Measurements from ENCODE around the gene SPNS2. TPM values are rescaled to one million over a fixed set of nuclear protein-coding genes. Genes with fewer than 3 reads are reported as not detected.

SPNS2 gene
- total RNA-seq, 1 donor from 2014 or later = 73.0 TPM

DNA sequence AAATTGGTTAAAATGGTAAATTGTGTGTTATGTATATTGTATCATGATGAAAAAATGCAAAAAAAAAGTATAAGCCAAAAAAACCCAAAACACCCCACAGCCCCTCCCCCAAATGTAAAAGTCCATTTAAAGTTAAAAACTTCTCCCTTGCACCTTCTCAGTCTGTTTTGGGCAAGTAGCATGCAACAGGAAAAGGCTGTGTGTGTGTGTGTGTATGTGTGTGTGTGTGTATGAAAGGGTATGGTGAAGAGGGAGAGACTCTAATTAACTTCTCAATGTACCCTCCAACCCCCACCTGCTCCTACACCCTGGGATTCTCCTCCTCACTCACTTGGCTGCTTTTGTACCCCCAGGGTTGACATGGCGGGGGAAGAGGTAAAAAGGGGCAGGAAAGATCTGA lies 70.9 kb downstream of the SPNS2 start:
- peaks cover 7% of the 10 kb centered on the region for H3K27me3 Mint-ChIP-seq (ENCODE audit: unreplicated experiment)
- TF ChIP-seq, protein P1, sequence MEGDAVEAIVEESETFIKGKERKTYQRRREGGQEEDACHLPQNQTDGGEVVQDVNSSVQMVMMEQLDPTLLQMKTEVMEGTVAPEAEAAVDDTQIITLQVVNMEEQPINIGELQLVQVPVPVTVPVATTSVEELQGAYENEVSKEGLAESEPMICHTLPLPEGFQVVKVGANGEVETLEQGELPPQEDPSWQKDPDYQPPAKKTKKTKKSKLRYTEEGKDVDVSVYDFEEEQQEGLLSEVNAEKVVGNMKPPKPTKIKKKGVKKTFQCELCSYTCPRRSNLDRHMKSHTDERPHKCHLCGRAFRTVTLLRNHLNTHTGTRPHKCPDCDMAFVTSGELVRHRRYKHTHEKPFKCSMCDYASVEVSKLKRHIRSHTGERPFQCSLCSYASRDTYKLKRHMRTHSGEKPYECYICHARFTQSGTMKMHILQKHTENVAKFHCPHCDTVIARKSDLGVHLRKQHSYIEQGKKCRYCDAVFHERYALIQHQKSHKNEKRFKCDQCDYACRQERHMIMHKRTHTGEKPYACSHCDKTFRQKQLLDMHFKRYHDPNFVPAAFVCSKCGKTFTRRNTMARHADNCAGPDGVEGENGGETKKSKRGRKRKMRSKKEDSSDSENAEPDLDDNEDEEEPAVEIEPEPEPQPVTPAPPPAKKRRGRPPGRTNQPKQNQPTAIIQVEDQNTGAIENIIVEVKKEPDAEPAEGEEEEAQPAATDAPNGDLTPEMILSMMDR (IDR thresholded peaks at IDR 0.05; ENCODE audit: partially characterized antibody, unreplicated experiment) = no peak
- peaks cover 4% of the 10 kb centered on the region for H3K4me1 Mint-ChIP-seq (ENCODE audit: low read depth, unreplicated experiment)
- H3K4me3 Mint-ChIP-seq (ENCODE audit: unreplicated experiment) = no peak overlapping the region
- no peak overlapping the region for H3K27ac Mint-ChIP-seq (ENCODE audit: unreplicated experiment)
- no peaks in the 10 kb centered on the region for H3K9me3 Mint-ChIP-seq (ENCODE audit: unreplicated experiment)
- no peaks in the 10 kb centered on the region for H3K36me3 Mint-ChIP-seq (ENCODE audit: unreplicated experiment)
- DNase-seq = no peak

DNA sequence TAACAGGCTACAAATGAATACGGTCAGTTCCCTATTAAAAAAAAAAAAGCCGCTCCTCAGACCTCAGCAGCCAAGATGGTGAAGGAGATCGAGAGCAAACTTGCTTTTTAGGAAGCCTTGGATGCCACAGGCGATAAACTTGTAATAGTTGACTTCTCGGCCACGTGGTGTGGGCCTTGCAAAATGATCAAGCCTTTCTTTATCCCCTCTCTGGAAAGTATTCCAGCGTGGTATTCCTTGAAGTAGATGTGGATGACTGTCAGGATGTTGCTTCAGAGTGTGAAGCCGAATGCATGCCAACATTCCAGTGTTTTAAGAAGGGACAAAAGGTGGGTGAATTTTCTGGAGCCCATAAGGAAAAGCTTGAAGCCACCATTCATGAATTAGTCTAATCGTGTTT lies 73.5 kb downstream of the SPNS2 start:
- H3K27ac Mint-ChIP-seq (ENCODE audit: unreplicated experiment) = no peak overlapping the region
- no peak for DNase-seq
- TF ChIP-seq, protein P1 (IDR thresholded peaks at IDR 0.05; ENCODE audit: partially characterized antibody, unreplicated experiment) = no peak
- H3K4me1 Mint-ChIP-seq (ENCODE audit: low read depth, unreplicated experiment) = peaks cover 14% of the 10 kb centered on the region
- peaks cover 4% of the 10 kb centered on the region for H3K9me3 Mint-ChIP-seq (ENCODE audit: unreplicated experiment)
- no peak overlapping the region for H3K4me3 Mint-ChIP-seq (ENCODE audit: unreplicated experiment)
- peaks cover 5% of the 10 kb centered on the region for H3K27me3 Mint-ChIP-seq (ENCODE audit: unreplicated experiment)
- H3K36me3 Mint-ChIP-seq (ENCODE audit: unreplicated experiment) = no peaks in the 10 kb centered on the region

DNA sequence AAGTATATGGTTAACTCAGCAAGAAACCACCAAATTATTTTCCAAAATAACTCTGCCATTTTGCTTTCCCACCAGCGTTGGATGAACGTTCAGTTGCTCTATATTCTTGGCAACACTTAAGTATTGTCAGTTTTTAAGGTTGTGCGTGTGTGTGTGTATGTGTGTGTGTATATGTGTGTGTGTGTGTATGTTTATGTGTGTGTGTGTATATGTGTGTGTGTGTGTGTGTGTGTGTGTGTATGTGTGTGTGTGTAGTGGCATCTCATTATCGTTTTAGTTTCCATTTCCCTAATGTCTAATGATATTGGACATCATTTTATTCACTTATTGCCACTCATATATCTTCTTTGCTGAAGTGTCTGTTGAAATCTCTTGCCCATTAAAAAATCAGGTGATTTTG lies 74.4 kb downstream of the SPNS2 start:
- Mint-ChIP-seq H3K36me3 (ENCODE audit: unreplicated experiment) (no peaks in the 10 kb centered on the region), H3K4me1 (ENCODE audit: low read depth, unreplicated experiment) (peaks cover 16% of the 10 kb centered on the region), H3K4me3 (ENCODE audit: unreplicated experiment) (no peak overlapping the region), H3K27me3 (ENCODE audit: unreplicated experiment) (peaks cover 9% of the 10 kb centered on the region), H3K27ac (ENCODE audit: unreplicated experiment) (no peak overlapping the region), H3K9me3 (ENCODE audit: unreplicated experiment) (peaks cover 7% of the 10 kb centered on the region)
- no peak for DNase-seq
- TF ChIP-seq, protein P1 (IDR thresholded peaks at IDR 0.05; ENCODE audit: partially characterized antibody, unreplicated experiment) = no peak

DNA sequence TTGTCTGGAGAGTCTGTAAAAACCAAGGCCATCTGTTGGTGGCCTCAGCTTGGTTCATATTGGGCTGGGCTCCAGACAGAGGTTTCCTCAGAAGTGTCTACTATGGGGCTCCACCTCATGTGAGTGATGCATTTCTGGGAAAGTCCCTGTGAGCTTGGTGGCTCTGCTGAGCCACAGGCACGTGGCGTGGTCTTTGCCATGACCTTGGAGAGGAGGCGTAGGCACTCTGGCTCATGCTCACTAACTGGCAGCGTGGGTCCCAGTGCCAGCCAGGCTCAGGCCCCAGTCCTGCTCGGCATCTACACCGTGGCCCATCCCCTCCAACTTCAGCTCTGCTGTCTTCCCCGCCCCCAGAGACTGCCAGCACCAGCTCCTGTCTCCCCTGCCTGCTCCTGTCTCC lies 75.0 kb downstream of the SPNS2 start:
- Mint-ChIP-seq H3K27ac (ENCODE audit: unreplicated experiment) (no peak overlapping the region), H3K9me3 (ENCODE audit: unreplicated experiment) (peaks cover 7% of the 10 kb centered on the region), H3K27me3 (ENCODE audit: unreplicated experiment) (peaks cover 9% of the 10 kb centered on the region), H3K4me1 (ENCODE audit: low read depth, unreplicated experiment) (peaks cover 16% of the 10 kb centered on the region), H3K4me3 (ENCODE audit: unreplicated experiment) (no peak overlapping the region), H3K36me3 (ENCODE audit: unreplicated experiment) (no peaks in the 10 kb centered on the region)
- DNase-seq = no peak
- TF ChIP-seq, protein P1 (IDR thresholded peaks at IDR 0.05; ENCODE audit: partially characterized antibody, unreplicated experiment) = no peak

DNA sequence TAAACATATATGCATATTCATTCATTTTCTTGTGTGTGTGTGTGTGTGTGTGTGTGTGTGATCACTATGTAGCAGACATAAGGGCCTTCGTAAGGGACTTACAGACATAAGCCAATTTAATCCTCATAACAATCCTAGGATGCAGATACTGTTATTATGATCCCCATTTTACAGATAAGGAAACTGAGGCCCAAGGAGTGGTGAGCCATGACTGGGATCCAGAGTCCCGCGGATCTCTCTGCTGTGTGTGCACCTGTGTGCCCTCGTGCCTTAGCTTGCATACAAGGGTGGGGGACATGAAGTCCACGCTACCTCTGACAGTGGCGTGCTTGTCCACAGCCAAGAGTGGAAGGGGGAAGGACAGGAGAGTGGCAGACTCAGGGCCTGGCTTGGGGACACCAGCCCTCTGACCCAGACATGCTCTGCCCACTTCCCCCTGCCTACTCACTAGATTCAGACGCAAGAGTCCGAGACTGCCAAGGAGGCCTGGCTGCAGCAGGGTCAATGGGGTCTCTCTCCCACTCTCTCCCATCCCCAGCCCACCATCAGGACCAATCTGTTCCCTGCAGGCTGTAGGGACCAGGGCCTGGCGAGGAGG lies 75.9 kb downstream of the SPNS2 start:
- Mint-ChIP-seq H3K4me3 (ENCODE audit: unreplicated experiment) (no peak overlapping the region), H3K36me3 (ENCODE audit: unreplicated experiment) (no peaks in the 10 kb centered on the region), H3K27ac (ENCODE audit: unreplicated experiment) (no peak overlapping the region), H3K9me3 (ENCODE audit: unreplicated experiment) (peaks cover 7% of the 10 kb centered on the region), H3K4me1 (ENCODE audit: low read depth, unreplicated experiment) (peaks cover 14% of the 10 kb centered on the region), H3K27me3 (ENCODE audit: unreplicated experiment) (peaks cover 9% of the 10 kb centered on the region)
- TF ChIP-seq, protein P1 (IDR thresholded peaks at IDR 0.05; ENCODE audit: partially characterized antibody, unreplicated experiment) = no peak
- DNase-seq = no peak

Measured in glutamatergic neuron (in vitro differentiated cells).